C4-2B (cell line): ENCODE results near the gene TICAM2.
"Not testable (repeated sequence)": the region's sequence is repeated elsewhere in the genome, so short reads cannot be mapped to it uniquely, and the experiment has no call there.

Experiments used
- H3K27ac ChIP-seq: fragments of 450-650 bp; 2 replicates; pipeline ENCODE4 v1.5.1; 2017
- CTCF ChIP-seq: fragments of 450-650 bp; conservative IDR thresholded peaks from 2 replicates; pipeline ENCODE4 v1.5.1; 2017; ENCODE audit warnings: mild to moderate bottlenecking
- ZFX ChIP-seq: fragments of 450-650 bp; IDR thresholded peaks from 2 replicates; pipeline ENCODE4 v1.6.1; 2017

TICAM2 gene

GRCh38 chr5:115601701-115602590, at the start of gene TICAM2:
TICAM2 (minus strand) TSS chr5:115602479; CDS start chr5:115581256, 21,223 bp downstream.
- H3K27ac ChIP-seq: no peak within 1 kb of the TSS
- TF ChIP-seq ZFX (no peak), CTCF (no peak)

- no peak overlapping the region for H3K27ac ChIP-seq
- no peak for TF ChIP-seq CTCF
- no peak for TF ChIP-seq ZFX
These were observed 47.3 kb upstream of the TICAM2 start for GRCh38 chr5:115649541-115649940.

GRCh38 chr5:115648056-115648455, 45.8 kb upstream of the TICAM2 start:
- TF ChIP-seq ZFX (no peak), CTCF (no peak)
- H3K27ac ChIP-seq: no peak overlapping the region

- TF ChIP-seq CTCF: 0 out of 2 replicates have a peak, but pooled peaks have one; percentile 6
- not testable (repeated sequence) for H3K27ac ChIP-seq
These were observed 43.1 kb upstream of the TICAM2 start for GRCh38 chr5:115645386-115645785.

GRCh38 chr5:115644046-115644445, 41.8 kb upstream of the TICAM2 start:
- H3K27ac ChIP-seq: no peak overlapping the region
- TF ChIP-seq CTCF (no peak), ZFX (no peak)

- TF ChIP-seq CTCF (no peak), ZFX (no peak)
- no peak overlapping the region for H3K27ac ChIP-seq
These were observed 39.7 kb upstream of the TICAM2 start for GRCh38 chr5:115641948-115642347.

GRCh38 chr5:115640274-115640673, 38.0 kb upstream of the TICAM2 start:
- TF ChIP-seq ZFX (no peak), CTCF (no peak)
- H3K27ac ChIP-seq: no peak overlapping the region
